Epithelial cell of proximal tubule (primary cell): ENCODE results near the gene MAP4K2. TPM values are rescaled to one million over a fixed set of nuclear protein-coding genes. Genes with fewer than 3 reads are reported as not detected.
A peak's percentile ranks its signal among the peaks of the same experiment; 100 is the strongest.

ENCODE experiments used
- DNase-seq: peaks from one replicate; pipeline ENCODE4 v3.0.0-alpha.2; 2011; ENCODE audit warnings: low read depth
- H3K4me3 ChIP-seq: 2 replicates; pipeline ENCODE4 v1.5.1; 2011; ENCODE audit warnings: low read depth, mild to moderate bottlenecking, low read length
- CTCF ChIP-seq: conservative IDR thresholded peaks from 2 replicates; pipeline ENCODE4 v1.5.1; 2012; ENCODE audit warnings: low read depth, mild to moderate bottlenecking, low read length
- total RNA-seq: library from RNA; depleted of rRNA; stranded (reverse); fragments of >200 nt; gene quantifications from 2 replicates; pipeline ENCODE4 v1.2.3, GENCODE V29; 2015

MAP4K2 gene
- total RNA-seq: 25.2 and 52.4 TPM in 2 replicates

GRCh38 chr11:64803158-64803845 lies at the start of gene MAP4K2:
Gene MAP4K2 (minus strand): TSS chr11:64803214. CDS start chr11:64803149, 65 bp downstream.
- DNase-seq: no peak
- peak within 1 kb of the TSS; percentile 80 for H3K4me3 ChIP-seq
- TF ChIP-seq CTCF: peak; percentile 19

- DNase-seq: no peak
- TF ChIP-seq CTCF: no peak
- H3K4me3 ChIP-seq: no peak overlapping the region
These were observed 48.9 kb upstream of the MAP4K2 start for GRCh38 chr11:64851831-64852351.

DNA sequence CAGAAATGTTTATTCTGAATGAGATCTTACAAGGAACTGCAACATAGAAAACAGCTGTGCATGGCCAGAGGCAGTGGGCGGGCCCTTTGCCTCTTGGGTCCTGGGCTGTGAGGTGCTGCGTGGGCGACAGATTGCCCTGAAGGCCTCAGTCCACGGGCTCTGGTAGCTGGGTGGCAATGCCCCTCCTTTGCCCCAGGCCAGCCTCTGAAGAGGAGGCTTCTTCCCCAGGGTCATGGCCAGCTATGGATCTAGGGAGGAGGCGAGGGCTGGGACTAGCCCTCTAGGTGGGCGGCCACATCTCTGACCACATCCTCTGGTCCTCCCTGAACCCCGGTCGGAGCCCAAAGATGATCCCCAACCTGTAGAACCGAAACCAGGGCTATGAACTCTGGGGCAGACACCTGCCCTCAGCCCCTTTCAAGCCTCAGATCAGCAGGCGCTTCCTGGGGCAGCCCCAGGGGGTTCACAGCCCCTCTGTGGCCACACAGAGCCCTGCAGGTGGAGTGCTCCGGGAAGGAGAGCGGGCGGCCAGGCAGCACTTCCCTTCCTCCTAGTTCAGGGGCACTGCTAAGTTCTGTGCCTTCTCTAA lies 48.1 kb upstream of the MAP4K2 start:
- DNase-seq: no peak
- no peak for TF ChIP-seq CTCF

GRCh38 chr11:64849598-64850356 lies 46.8 kb upstream of the MAP4K2 start:
- TF ChIP-seq CTCF: no peak
- DNase-seq: no peak
- no peak overlapping the region for H3K4me3 ChIP-seq

More for the DNA sequence above, 48.1 kb upstream of the MAP4K2 start:
- H3K4me3 ChIP-seq: no peak overlapping the region

DNA sequence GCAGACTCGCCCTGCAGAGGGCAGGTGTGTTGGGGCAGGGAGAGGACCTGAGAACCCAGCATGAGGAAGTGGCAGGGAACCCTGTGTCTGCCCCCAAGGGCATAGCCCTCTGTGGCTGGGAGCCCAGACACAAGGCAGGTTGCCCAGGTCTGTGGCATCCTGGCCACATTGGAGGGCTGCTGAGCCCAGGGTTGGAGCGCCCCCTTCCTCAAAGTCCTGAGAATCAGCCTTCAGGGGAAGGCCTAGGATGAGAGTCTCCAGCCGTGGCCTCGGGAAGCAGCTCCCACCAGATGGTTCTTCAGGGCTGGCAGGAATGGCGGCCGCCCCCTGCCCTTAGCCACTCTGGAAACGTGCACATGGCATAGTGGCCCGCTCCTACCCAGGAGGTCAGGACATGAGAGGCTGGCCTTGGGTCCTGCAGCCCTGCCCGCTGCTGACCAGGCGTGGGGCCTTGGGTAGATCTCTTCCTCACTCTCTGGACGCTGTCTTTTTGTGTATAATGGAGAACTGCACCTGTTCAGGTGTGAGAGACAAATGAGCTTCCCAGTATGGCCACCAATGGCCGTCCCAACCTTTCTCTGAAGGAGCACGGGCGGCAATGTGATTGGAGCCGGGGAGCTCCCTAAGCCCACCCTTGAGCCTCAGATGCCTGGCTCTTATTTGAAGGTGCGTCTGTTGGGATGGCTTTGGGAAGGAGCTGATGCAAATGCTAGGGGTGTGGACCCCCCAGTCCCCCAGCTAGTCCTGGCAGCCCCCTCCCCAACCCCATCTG lies 46.0 kb upstream of the MAP4K2 start:
- no peak overlapping the region for H3K4me3 ChIP-seq
- no peak for TF ChIP-seq CTCF
- DNase-seq: no peak

DNA sequence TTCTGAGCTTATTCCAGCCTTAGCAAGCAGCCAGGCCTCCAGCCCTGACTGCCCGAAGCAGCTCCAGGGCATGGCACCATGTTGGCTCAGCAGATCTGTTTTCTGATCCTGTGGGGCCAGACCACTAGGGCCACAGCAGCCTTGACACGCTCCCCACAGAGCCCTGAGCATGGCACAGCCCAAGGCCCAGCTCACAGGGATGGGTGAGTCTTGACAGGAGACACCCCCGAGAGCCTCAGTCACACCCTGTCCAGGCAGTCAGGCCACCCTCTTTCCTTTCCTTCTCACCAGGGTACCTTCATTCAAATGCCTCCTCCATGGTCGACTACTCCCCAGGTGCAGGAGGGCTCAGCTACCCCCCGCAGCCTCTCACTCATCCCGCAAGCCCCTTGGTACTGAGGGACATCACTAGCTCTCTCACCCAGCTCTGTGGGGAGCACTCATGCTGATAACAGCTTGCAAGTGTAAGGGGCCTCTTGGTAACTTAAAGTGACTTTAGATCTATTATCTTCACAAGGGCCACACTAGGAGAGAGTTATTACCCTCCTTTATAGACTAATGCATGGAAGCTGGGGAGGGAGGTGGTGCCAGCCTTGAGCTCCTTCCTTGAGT lies 45.3 kb upstream of the MAP4K2 start:
- no peak overlapping the region for H3K4me3 ChIP-seq
- no peak for TF ChIP-seq CTCF
- no peak for DNase-seq
